HG03457 (cell line): ENCODE results near the gene TBC1D3.
"Not testable (repeated sequence)": the region's sequence is repeated elsewhere in the genome, so short reads cannot be mapped to it uniquely, and the experiment has no call there.

ENCODE experiments used
- ATAC-seq: cut with Tn5 transposase; IDR thresholded peaks from one replicate; pipeline ENCODE4 v1.9.1; 2021; ENCODE audit warnings: moderate number of reproducible peaks; ENCODE audit not compliant: unreplicated experiment

The TBC1D3 gene

DNA sequence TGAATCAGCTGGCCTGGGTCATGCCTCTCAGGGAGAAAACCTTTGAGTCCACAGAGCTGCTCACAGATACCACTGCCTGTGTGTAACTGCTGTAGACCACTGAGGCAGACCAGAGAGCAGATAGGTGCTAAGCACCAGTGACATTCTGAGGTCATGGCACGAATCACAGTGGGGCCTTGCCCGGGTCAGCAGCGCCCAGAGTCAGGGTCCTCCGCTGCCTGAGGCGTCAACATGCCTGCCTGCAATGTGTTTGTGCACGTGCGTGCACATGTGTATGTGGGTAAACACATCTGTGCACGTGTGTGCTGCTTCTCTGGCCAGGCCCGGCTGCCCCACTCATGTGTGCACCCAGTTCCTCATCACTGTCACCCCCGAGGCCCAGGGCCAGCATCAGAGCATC lies at the start of gene TBC1D3:
Gene TBC1D3, minus strand, starts transcription at position 101 of the 400 bp plus-strand sequence. CDS start 1,526 bp downstream, outside the sequence.
- ATAC-seq = not testable (repeated sequence)

DNA sequence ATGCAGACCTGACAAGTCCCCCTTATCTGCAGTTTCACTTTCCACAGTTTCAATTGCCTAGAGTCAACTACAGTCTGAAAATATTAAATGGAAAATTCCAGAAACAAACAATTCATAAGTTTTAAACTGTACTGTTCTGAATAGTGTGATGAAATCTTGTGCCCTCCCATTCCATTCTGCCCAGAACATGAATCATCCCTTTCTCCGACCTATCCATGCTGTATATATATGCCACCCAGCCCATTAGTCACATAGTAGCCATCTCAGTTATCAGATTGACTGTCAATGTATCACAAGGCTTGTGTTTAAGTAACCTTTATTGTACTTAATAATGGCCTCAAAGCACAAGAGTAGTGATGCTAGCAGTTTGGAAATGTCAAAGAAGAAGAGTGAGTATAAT lies 40.4 kb upstream of the TBC1D3 start:
- not testable (repeated sequence) for ATAC-seq

DNA sequence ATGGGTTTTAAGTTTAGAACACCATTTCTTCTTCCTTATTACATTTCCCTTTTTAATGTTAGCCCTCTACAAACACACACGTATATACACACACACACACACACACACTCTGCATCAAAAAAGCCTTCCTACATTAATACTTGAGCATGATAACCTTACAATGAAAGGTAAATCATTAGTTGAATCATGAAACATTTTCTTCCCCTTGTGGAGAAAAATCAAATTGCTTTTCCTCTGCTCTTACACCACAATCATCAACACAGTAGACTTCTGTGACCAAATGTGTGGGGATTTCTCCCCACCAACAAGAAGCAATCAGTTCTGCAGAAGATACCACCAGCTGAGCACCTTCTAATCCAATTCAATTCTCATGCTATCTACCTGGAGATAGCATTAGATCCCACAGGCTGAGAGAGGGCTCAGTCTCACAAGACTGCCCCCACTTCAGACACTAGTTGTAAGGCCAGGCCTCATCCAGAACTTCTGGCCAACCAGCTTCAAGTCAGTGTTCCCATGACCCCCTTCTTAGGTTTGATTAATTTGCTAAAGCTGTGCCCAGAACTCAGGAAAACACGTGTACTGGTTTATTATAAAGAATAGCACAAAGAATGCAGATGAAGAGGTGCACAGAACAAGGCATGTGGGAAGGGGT lies 33.6 kb upstream of the TBC1D3 start:
- not testable (repeated sequence) for ATAC-seq

DNA sequence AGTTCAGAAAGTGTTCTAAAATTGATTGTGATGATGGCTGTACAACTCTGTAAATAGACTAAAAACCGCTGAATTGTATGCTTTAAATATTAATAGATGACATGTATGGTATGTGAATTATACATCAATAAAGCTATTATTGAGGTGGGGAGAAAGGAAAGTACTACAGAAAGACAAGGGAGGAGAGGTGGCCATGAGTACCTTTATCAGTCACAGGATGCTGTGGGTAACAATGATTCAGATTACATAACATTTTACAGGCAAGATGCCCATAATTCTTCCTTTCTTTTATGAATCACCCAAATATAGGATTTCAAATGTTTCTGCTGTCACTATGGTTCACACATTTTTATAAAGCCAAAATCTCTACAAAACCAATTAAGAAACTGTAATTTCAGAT lies 28.5 kb upstream of the TBC1D3 start:
- not testable (repeated sequence) for ATAC-seq

DNA sequence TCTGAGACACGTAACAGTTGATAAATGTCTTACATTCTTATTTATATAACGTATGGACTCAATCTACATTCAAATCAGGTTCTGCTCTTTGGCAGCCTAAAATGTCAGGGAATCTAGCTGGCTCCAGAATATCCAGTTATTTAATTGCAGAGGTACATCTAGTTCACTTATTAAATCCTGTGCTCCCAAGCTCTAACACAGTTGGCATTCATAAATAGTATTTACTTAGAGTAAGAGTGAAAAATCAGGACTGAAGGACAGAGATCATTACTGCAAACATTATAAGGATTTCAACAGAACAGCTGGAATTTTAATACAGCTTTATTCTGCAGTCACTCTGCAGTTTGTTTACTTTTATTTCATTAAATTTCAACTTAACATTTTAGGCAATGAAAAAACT lies 7.9 kb upstream of the TBC1D3 start:
- not testable (repeated sequence) for ATAC-seq

DNA sequence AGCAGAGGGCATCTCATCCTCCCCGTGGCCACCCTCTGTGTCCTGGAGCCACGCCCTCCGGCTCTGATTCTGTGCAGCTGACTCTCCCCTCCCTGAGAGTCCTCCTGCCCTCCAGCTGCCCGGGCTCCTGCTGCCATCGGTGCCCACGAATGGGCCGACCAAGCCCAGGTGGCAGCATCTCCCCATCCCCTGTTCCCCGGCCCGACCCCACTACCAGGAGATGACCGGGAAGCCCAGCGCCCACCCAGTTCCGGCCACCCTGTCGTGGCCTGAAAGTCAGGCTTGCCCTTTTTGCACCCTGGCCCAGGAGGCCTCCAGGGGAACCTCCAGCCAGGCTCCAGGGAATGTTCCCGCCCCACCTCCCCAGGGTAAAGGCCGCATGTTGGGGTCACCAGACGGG lies 57.5 kb downstream of the TBC1D3 start:
- ATAC-seq = not testable (repeated sequence)
